Endodermal cell (in vitro differentiated cells): ENCODE data around the gene LIX1. TPM values are rescaled to one million over a fixed set of nuclear protein-coding genes. Genes with fewer than 3 reads are reported as not detected.

Source experiments
- DNase-seq: peaks from one replicate; pipeline ENCODE4 v3.0.0-alpha.2; 2017
- H3K27ac ChIP-seq: 2 replicates; pipeline ENCODE4 v1.5.1; 2013; ENCODE audit warnings: mild to moderate bottlenecking, low read depth, low read length, moderate library complexity
- H3K27me3 ChIP-seq: 2 replicates; pipeline ENCODE4 v1.6.1; 2013; ENCODE audit warnings: mild to moderate bottlenecking, low read length, moderate library complexity; ENCODE audit not compliant: insufficient read depth, control insufficient read depth, poor library complexity, severe bottlenecking
- H3K36me3 ChIP-seq: 2 replicates; pipeline ENCODE4 v1.7.0; 2013; ENCODE audit warnings: mild to moderate bottlenecking, low read length, moderate library complexity; ENCODE audit not compliant: control insufficient read depth, insufficient read depth
- H3K4me1 ChIP-seq: one replicate; pipeline ENCODE4 v1.7.0; 2013; ENCODE audit warnings: low read length; ENCODE audit not compliant: control insufficient read depth, insufficient read depth
- H3K4me3 ChIP-seq: 2 replicates; pipeline ENCODE4 v1.5.1; 2013; ENCODE audit warnings: mild to moderate bottlenecking, low read length, moderate library complexity
- H3K9ac ChIP-seq: 2 replicates; pipeline ENCODE4 v1.6.1; 2013; ENCODE audit warnings: mild to moderate bottlenecking, low read length, moderate library complexity; ENCODE audit not compliant: poor library complexity, severe bottlenecking; ENCODE audit errors: extremely low read depth
- H3K9me3 ChIP-seq: 2 replicates; pipeline ENCODE4 v1.6.1; 2013; ENCODE audit warnings: mild to moderate bottlenecking, low read length, moderate library complexity; ENCODE audit not compliant: control insufficient read depth
- H3K27ac Mint-ChIP-seq: 2 replicates; pipeline ENCODE4 v1.8.0; 2020; ENCODE audit warnings: mixed read lengths
- H3K27me3 Mint-ChIP-seq: 2 replicates; pipeline ENCODE4 v1.8.0; 2021; ENCODE audit warnings: mild to moderate bottlenecking, mixed read lengths; ENCODE audit not compliant: insufficient read depth
- H3K36me3 Mint-ChIP-seq: 2 replicates; pipeline ENCODE4 v1.8.0; 2020; ENCODE audit warnings: low read depth, mixed read lengths
- H3K4me1 Mint-ChIP-seq: 2 replicates; pipeline ENCODE4 v1.8.0; 2020; ENCODE audit warnings: mixed read lengths
- H3K4me3 Mint-ChIP-seq: 2 replicates; pipeline ENCODE4 v1.8.0; 2020; ENCODE audit warnings: mild to moderate bottlenecking, moderate library complexity, mixed read lengths
- H3K9me3 Mint-ChIP-seq: 2 replicates; pipeline ENCODE4 v1.8.0; 2020; ENCODE audit warnings: mild to moderate bottlenecking, mixed read lengths
- WGBS, 2 experiments: methylation state at CpG; one replicate each; pipeline versions ENCODE4 v1.1.5 to v1.1.7; 2013; ENCODE audit warnings: missing lambda C conversion rate in 2 of 2, mixed read lengths in 1 of 2; ENCODE audit not compliant: insufficient coverage in 1 of 2, insufficient read length in 1 of 2; 5-methylcytosine and 5-hydroxymethylcytosine counted together
- total RNA-seq, 2 donors: library from RNA; stranded (reverse); fragmentation: NEBNext Ultra II Directional in 1 of 2; extraction: Animal tissue kit (Norgen Biotek cat#: 25700) in 1 of 2; gene quantifications; 2 replicates in 1 of 2; 3 replicates in 1 of 2; pipeline ENCODE4 v1.2.1, GENCODE V29; 2021
- TF ChIP-seq, protein P1 (sequence below): fragments of 200-600 bp; sonication (generic); conservative IDR thresholded peaks from 2 replicates; pipeline ENCODE4 v1.5.0; 2021; ENCODE audit warnings: antibody characterized with exemption, mild to moderate bottlenecking

LIX1 gene
- total RNA-seq, 2 donors from 2014 or later = 0.09 to 0.15 TPM

DNA sequence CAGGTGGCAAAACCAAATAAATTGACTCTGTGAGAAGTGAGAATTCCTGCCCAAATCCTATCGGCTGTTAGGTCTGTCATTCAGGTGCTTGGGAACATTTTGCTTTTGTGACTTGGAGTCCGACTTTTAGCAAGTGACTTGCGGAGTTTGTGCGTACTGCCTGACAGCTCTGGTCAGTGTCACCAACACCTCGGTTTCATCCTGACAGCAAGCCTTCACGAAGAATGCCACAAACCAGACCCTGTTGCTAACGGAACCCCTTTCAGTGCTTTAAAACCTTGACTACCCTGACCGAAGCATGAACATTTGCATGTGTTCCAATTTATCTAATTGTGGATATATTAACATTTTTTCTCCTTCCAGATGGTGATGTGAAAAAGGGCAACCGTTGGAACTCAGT is 26.5 kb downstream of the LIX1 start:
- no peak overlapping the region for H3K9ac ChIP-seq
- no peak overlapping the region for H3K4me3 ChIP-seq
- H3K27ac ChIP-seq = no peak overlapping the region
- H3K36me3 Mint-ChIP-seq = no peaks in the 10 kb centered on the region
- 91 to 96% methylated on average over 9 of the region's 9 CpGs for WGBS, 2 experiments
- H3K27me3 ChIP-seq = no peaks in the 10 kb centered on the region
- no peaks in the 10 kb centered on the region for H3K4me1 ChIP-seq
- TF ChIP-seq, protein P1, sequence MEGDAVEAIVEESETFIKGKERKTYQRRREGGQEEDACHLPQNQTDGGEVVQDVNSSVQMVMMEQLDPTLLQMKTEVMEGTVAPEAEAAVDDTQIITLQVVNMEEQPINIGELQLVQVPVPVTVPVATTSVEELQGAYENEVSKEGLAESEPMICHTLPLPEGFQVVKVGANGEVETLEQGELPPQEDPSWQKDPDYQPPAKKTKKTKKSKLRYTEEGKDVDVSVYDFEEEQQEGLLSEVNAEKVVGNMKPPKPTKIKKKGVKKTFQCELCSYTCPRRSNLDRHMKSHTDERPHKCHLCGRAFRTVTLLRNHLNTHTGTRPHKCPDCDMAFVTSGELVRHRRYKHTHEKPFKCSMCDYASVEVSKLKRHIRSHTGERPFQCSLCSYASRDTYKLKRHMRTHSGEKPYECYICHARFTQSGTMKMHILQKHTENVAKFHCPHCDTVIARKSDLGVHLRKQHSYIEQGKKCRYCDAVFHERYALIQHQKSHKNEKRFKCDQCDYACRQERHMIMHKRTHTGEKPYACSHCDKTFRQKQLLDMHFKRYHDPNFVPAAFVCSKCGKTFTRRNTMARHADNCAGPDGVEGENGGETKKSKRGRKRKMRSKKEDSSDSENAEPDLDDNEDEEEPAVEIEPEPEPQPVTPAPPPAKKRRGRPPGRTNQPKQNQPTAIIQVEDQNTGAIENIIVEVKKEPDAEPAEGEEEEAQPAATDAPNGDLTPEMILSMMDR = no peak
- peaks cover 2% of the 10 kb centered on the region for H3K4me1 Mint-ChIP-seq
- no peak overlapping the region for H3K27ac Mint-ChIP-seq
- H3K4me3 Mint-ChIP-seq = no peak overlapping the region
- H3K9me3 Mint-ChIP-seq = no peaks in the 10 kb centered on the region
- no peak for DNase-seq
- H3K9me3 ChIP-seq = no peaks in the 10 kb centered on the region
- H3K36me3 ChIP-seq = no peaks in the 10 kb centered on the region
- no peaks in the 10 kb centered on the region for H3K27me3 Mint-ChIP-seq

DNA sequence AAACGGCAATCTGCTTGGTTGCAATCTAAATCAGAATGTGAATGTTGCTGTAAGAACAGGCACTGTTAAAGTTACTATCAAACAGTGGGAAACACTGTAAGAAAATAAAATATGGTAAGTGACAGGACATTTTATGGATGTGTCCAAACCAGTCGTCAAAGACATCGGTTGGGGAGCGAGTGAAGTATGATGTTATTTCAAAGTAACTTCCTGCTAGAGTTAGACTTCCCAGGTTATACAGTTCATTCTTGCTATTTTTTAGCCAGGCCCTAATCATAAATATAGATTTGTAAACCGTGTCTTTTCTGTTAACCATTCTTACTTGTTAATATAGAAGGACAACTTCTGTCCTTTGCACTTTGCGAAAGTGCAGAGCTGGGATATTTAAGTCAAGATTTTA is 30.2 kb downstream of the LIX1 start:
- no peaks in the 10 kb centered on the region for H3K27me3 ChIP-seq
- H3K27me3 Mint-ChIP-seq = no peaks in the 10 kb centered on the region
- no peak overlapping the region for H3K4me3 ChIP-seq
- H3K36me3 ChIP-seq = no peaks in the 10 kb centered on the region
- TF ChIP-seq, protein P1 = no peak
- DNase-seq = no peak
- H3K9me3 Mint-ChIP-seq = no peaks in the 10 kb centered on the region
- H3K4me1 ChIP-seq = no peaks in the 10 kb centered on the region
- no peak overlapping the region for H3K9ac ChIP-seq
- no peak overlapping the region for H3K27ac ChIP-seq
- H3K9me3 ChIP-seq = no peaks in the 10 kb centered on the region
- no peaks in the 10 kb centered on the region for H3K36me3 Mint-ChIP-seq
- no peak overlapping the region for H3K27ac Mint-ChIP-seq
- 92 to 98% methylated on average over 4 to 6 of the region's 6 CpGs for WGBS, 2 experiments
- no peak overlapping the region for H3K4me3 Mint-ChIP-seq
- peaks cover 3% of the 10 kb centered on the region for H3K4me1 Mint-ChIP-seq

DNA sequence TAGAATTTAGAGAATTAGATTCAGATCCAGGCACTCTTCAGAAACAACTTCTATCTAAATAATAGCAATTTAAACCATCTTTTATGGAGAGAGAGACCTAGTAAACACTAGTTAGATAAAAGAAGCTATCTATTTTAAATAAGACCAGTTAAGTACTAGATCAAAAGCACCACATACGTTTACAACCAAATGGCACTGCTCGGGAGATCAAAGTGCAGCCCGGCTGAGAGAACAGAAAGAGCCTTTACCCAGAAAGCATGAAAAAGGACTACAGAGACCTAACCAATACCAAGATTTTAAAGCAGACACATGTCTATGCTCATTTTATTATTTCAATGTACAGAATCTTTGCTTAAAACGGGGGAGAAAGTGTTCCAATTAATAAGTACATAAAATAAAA is 30.8 kb downstream of the LIX1 start:
- 57% methylated on average over 4 of the region's 4 CpGs; no CpG with 5 or more reads in 1 of the 2 experiments for WGBS, 2 experiments
- peaks cover 2% of the 10 kb centered on the region for H3K4me1 ChIP-seq

More for the DNA sequence above, 30.8 kb downstream of the LIX1 start:
- H3K36me3 ChIP-seq = no peaks in the 10 kb centered on the region
- no peak overlapping the region for H3K27ac ChIP-seq
- no peak for DNase-seq
- H3K4me3 Mint-ChIP-seq = no peak overlapping the region
- H3K4me1 Mint-ChIP-seq = peaks cover 6% of the 10 kb centered on the region
- H3K9me3 ChIP-seq = no peaks in the 10 kb centered on the region
- H3K4me3 ChIP-seq = no peak overlapping the region
- no peaks in the 10 kb centered on the region for H3K27me3 ChIP-seq
- H3K36me3 Mint-ChIP-seq = no peaks in the 10 kb centered on the region
- no peak overlapping the region for H3K9ac ChIP-seq
- H3K9me3 Mint-ChIP-seq = no peaks in the 10 kb centered on the region
- H3K27me3 Mint-ChIP-seq = no peaks in the 10 kb centered on the region
- TF ChIP-seq, protein P1 = no peak
- H3K27ac Mint-ChIP-seq = no peak overlapping the region
